H9 (cell line): Measurements from ENCODE around the gene SLC38A3. TPM values are rescaled to one million over a fixed set of nuclear protein-coding genes. Genes with fewer than 3 reads are reported as not detected.

Experiments used
- DNase-seq: peaks from one replicate; pipeline ENCODE4 v3.0.0-alpha.2; 2017
- H2AFZ ChIP-seq: one replicate; pipeline ENCODE4 v1.6.1; 2013; ENCODE audit warnings: mild to moderate bottlenecking, low read length, control low read depth, moderate library complexity
- H2AK5ac ChIP-seq: 2 replicates; pipeline ENCODE4 v1.6.1; 2013; ENCODE audit warnings: low read length, control low read depth, mixed read lengths; ENCODE audit not compliant: insufficient read length
- H2BK120ac ChIP-seq: one replicate; pipeline ENCODE4 v1.6.1; 2013; ENCODE audit warnings: low read depth, mild to moderate bottlenecking, low read length, control low read depth, inconsistent platforms; ENCODE audit not compliant: poor library complexity, severe bottlenecking
- H2BK12ac ChIP-seq: 2 replicates; pipeline ENCODE4 v1.6.1; 2013; ENCODE audit warnings: low read length, control low read depth, mixed read lengths, low read depth; ENCODE audit not compliant: insufficient read length
- H2BK15ac ChIP-seq: 2 replicates; pipeline ENCODE4 v1.6.1; 2013; ENCODE audit warnings: low read depth, low read length, control low read depth
- H2BK20ac ChIP-seq: one replicate; pipeline ENCODE4 v1.6.1; 2013; ENCODE audit warnings: low read depth, mild to moderate bottlenecking, low read length, control low read depth, inconsistent platforms; ENCODE audit not compliant: poor library complexity, severe bottlenecking
- H2BK5ac ChIP-seq: 2 replicates; pipeline ENCODE4 v1.6.1; 2013; ENCODE audit warnings: low read length, control low read depth, mixed read lengths; ENCODE audit not compliant: insufficient read length
- H3K14ac ChIP-seq: 2 replicates; pipeline ENCODE4 v1.6.1; 2013; ENCODE audit warnings: low read length, control low read depth; ENCODE audit not compliant: insufficient read depth
- H3K18ac ChIP-seq: 2 replicates; pipeline ENCODE4 v1.6.1; 2013; ENCODE audit warnings: low read depth, mild to moderate bottlenecking, mixed read lengths, low read length, control low read depth; ENCODE audit not compliant: insufficient read length
- H3K23ac ChIP-seq: 2 replicates; pipeline ENCODE4 v1.6.1; 2013; ENCODE audit warnings: low read length, control low read depth, mixed read lengths, low read depth; ENCODE audit not compliant: insufficient read length
- H3K23me2 ChIP-seq: 2 replicates; pipeline ENCODE4 v1.6.1; 2013; ENCODE audit warnings: low read depth, mild to moderate bottlenecking, mixed read lengths, low read length, control low read depth; ENCODE audit not compliant: insufficient read length, poor library complexity, severe bottlenecking
- H3K27ac ChIP-seq: 2 replicates; pipeline ENCODE4 v1.5.1; 2013; ENCODE audit warnings: low read length, control low read depth, mixed read lengths, low read depth; ENCODE audit not compliant: insufficient read length
- H3K27me3 ChIP-seq: 2 replicates; pipeline ENCODE4 v1.6.1; 2013; ENCODE audit warnings: low read length, control low read depth, inconsistent platforms; ENCODE audit not compliant: insufficient read depth
- H3K4ac ChIP-seq: 2 replicates; pipeline ENCODE4 v1.6.1; 2013; ENCODE audit warnings: low read depth, mild to moderate bottlenecking, control low read depth, inconsistent platforms, low read length, moderate library complexity
- H3K4me1 ChIP-seq: 2 replicates; pipeline ENCODE4 v1.6.1; 2013; ENCODE audit warnings: low read length, control low read depth, inconsistent platforms; ENCODE audit not compliant: insufficient read depth
- H3K4me2 ChIP-seq: 2 replicates; pipeline ENCODE4 v1.6.1; 2013; ENCODE audit warnings: low read length, control low read depth, mixed read lengths; ENCODE audit not compliant: insufficient read length, insufficient read depth
- H3K56ac ChIP-seq: 2 replicates; pipeline ENCODE4 v1.6.1; 2013; ENCODE audit warnings: low read depth, mild to moderate bottlenecking, mixed read lengths, low read length, control low read depth; ENCODE audit not compliant: insufficient read length
- H3K79me1 ChIP-seq: 2 replicates; pipeline ENCODE4 v1.6.1; 2013; ENCODE audit warnings: low read depth, mild to moderate bottlenecking, moderate library complexity, low read length, control low read depth, inconsistent platforms; ENCODE audit not compliant: insufficient read depth, poor library complexity, severe bottlenecking
- H3K79me2 ChIP-seq: 2 replicates; pipeline ENCODE4 v1.6.1; 2013; ENCODE audit warnings: low read length, control low read depth, inconsistent platforms; ENCODE audit not compliant: insufficient read depth
- H3K9ac ChIP-seq: 2 replicates; pipeline ENCODE4 v1.6.1; 2013; ENCODE audit warnings: low read length, control low read depth, mixed read lengths; ENCODE audit not compliant: insufficient read length; ENCODE audit errors: extremely low read depth
- H3K9me3 ChIP-seq: one replicate; pipeline ENCODE4 v1.6.1; 2013; ENCODE audit warnings: low read depth, low read length, inconsistent platforms; ENCODE audit not compliant: control insufficient read depth
- H3T11ph ChIP-seq: one replicate; pipeline ENCODE4 v1.6.1; 2013; ENCODE audit warnings: mild to moderate bottlenecking, low read length, control low read depth, inconsistent platforms
- H4K20me1 ChIP-seq: one replicate; pipeline ENCODE4 v1.6.1; 2013; ENCODE audit not compliant: control insufficient read depth, insufficient read length, insufficient read depth
- H4K5ac ChIP-seq: 2 replicates; pipeline ENCODE4 v1.6.1; 2013; ENCODE audit warnings: low read depth, mild to moderate bottlenecking, mixed read lengths, low read length, control low read depth; ENCODE audit not compliant: insufficient read length
- H4K8ac ChIP-seq: replicated peaks from 2 replicates; pipeline ENCODE4 v1.6.1; 2013; ENCODE audit warnings: low read length, control low read depth, mixed read lengths, low read depth; ENCODE audit not compliant: insufficient read length
- H4K91ac ChIP-seq: 2 replicates; pipeline ENCODE4 v1.6.1; 2013; ENCODE audit warnings: low read depth, mild to moderate bottlenecking, moderate library complexity, mixed read lengths, low read length, control low read depth; ENCODE audit not compliant: insufficient read length
- H3K27ac Mint-ChIP-seq, 3 experiments: 2 replicates in 2 of 3; 3 replicates in 1 of 3; pipeline ENCODE4 v1.8.0; 2020 to 2021; ENCODE audit warnings: mixed read lengths in 3 of 3, mild to moderate bottlenecking in 1 of 3, moderate library complexity in 1 of 3
- H3K27me3 Mint-ChIP-seq: 2 replicates; pipeline ENCODE4 v1.8.0; 2021; ENCODE audit warnings: low read depth, mild to moderate bottlenecking, moderate library complexity, mixed read lengths
- H3K36me3 Mint-ChIP-seq, 3 experiments: 2 replicates in 2 of 3; 3 replicates in 1 of 3; pipeline ENCODE4 v1.8.0; 2020 to 2021; ENCODE audit warnings: low read depth in 3 of 3, mixed read lengths in 3 of 3; ENCODE audit not compliant: insufficient read depth in 1 of 3
- H3K4me1 Mint-ChIP-seq, 2 experiments: 2 replicates each; pipeline ENCODE4 v1.8.0; 2020; ENCODE audit warnings: mixed read lengths in 2 of 2
- H3K4me3 Mint-ChIP-seq, 2 experiments: 2 replicates in 1 of 2; 3 replicates in 1 of 2; pipeline ENCODE4 v1.8.0; 2020 to 2021; ENCODE audit warnings: mild to moderate bottlenecking in 2 of 2, mixed read lengths in 2 of 2, moderate library complexity in 1 of 2
- H3K9me3 Mint-ChIP-seq, 2 experiments: 2 replicates in 1 of 2; 3 replicates in 1 of 2; pipeline ENCODE4 v1.8.0; 2020; ENCODE audit warnings: mild to moderate bottlenecking in 2 of 2, mixed read lengths in 2 of 2, moderate library complexity in 1 of 2
- CTCF ChIP-seq: fragments of 200-600 bp; sonication (generic); conservative IDR thresholded peaks from 3 replicates; pipeline ENCODE4 v1.8.0; 2021; ENCODE audit warnings: antibody characterized with exemption, mild to moderate bottlenecking
- WGBS: extraction: QIAGEN DNeasy Blood & Tissue Kit; methylation state at CpG from one replicate; pipeline ENCODE4 v1.1.7; 2013; ENCODE audit warnings: missing lambda C conversion rate, low lambda C conversion rate, mixed read lengths; ENCODE audit not compliant: insufficient read length; ENCODE audit errors: extremely low coverage; 5-methylcytosine and 5-hydroxymethylcytosine counted together
- total RNA-seq: library from RNA; stranded (reverse); gene quantifications from 2 replicates; pipeline ENCODE4 v1.2.1, GENCODE V29; 2021

SLC38A3 gene
- total RNA-seq, 1 experiment from 2014 or later, result 1.4 TPM

GRCh38 chr3:50171540-50172301 lies 33.4 kb upstream of the SLC38A3 start:
- no peaks in the 10 kb centered on the region for H3K23me2 ChIP-seq
- H3K18ac ChIP-seq, result no peak overlapping the region
- no peak overlapping the region for H2BK15ac ChIP-seq
- H3K9ac ChIP-seq, result no peak overlapping the region
- no peak overlapping the region for H4K8ac ChIP-seq
- WGBS, result no CpG with 5 or more reads among the region's 21 CpGs
- no peaks in the 10 kb centered on the region for H3K9me3 Mint-ChIP-seq
- H2AFZ ChIP-seq, result no peak overlapping the region
- no peak overlapping the region for H3K14ac ChIP-seq
- H3K4me2 ChIP-seq, result no peak overlapping the region
- H2BK12ac ChIP-seq, result no peak overlapping the region
- no peak overlapping the region for H3K27ac Mint-ChIP-seq
- no peak overlapping the region for H3K27ac ChIP-seq
- DNase-seq, result no peak
- no peak overlapping the region for H2BK5ac ChIP-seq
- no peak overlapping the region for H2AK5ac ChIP-seq
- H3K79me1 ChIP-seq, result no peaks in the 10 kb centered on the region
- H3K4me1 Mint-ChIP-seq, result peaks cover 18 to 31% of the 10 kb centered on the region in 2 experiments
- no peaks in the 10 kb centered on the region for H3K79me2 ChIP-seq
- no peaks in the 10 kb centered on the region for H3K4me1 ChIP-seq
- H3K23ac ChIP-seq, result no peak overlapping the region
- H3K27me3 Mint-ChIP-seq, result no peaks in the 10 kb centered on the region
- H2BK20ac ChIP-seq, result no peak overlapping the region
- H3K9me3 ChIP-seq, result no peaks in the 10 kb centered on the region
- H3K4me3 Mint-ChIP-seq, result no peak overlapping the region
- no peaks in the 10 kb centered on the region for H4K20me1 ChIP-seq
- H3T11ph ChIP-seq, result no peak overlapping the region
- TF ChIP-seq CTCF, result no peak
- H4K91ac ChIP-seq, result no peak overlapping the region
- H4K5ac ChIP-seq, result no peak overlapping the region
- no peak overlapping the region for H3K4ac ChIP-seq
- H3K56ac ChIP-seq, result no peak overlapping the region
- H3K36me3 Mint-ChIP-seq, result peaks cover 7 to 24% (median 10%) of the 10 kb centered on the region in 3 experiments
- H2BK120ac ChIP-seq, result no peak overlapping the region
- no peaks in the 10 kb centered on the region for H3K27me3 ChIP-seq
